HG02884 (cell line): ENCODE data around the gene SLCO4A1.
"Not testable (repeated sequence)": the region's sequence is repeated elsewhere in the genome, so short reads cannot be mapped to it uniquely, and the experiment has no call there.

Experiments used
- ATAC-seq: cut with Tn5 transposase; IDR thresholded peaks from one replicate; pipeline ENCODE4 v1.9.1; 2021; ENCODE audit warnings: mild to moderate bottlenecking, moderate library complexity; ENCODE audit not compliant: unreplicated experiment

SLCO4A1 gene

GRCh38 chr20:62679978-62680589 is 37.8 kb downstream of the SLCO4A1 start:
- ATAC-seq: no peak

GRCh38 chr20:62682912-62683517 is 40.7 kb downstream of the SLCO4A1 start:
- no peak for ATAC-seq

- not testable (repeated sequence) for ATAC-seq
Observed at GRCh38 chr20:62683660-62684322, 41.5 kb downstream of the SLCO4A1 start.

GRCh38 chr20:62684981-62685380 is 42.7 kb downstream of the SLCO4A1 start:
- ATAC-seq: no peak

- no peak for ATAC-seq
Observed at GRCh38 chr20:62685781-62686555, 43.7 kb downstream of the SLCO4A1 start.

GRCh38 chr20:62686869-62687830 is 44.8 kb downstream of the SLCO4A1 start:
- ATAC-seq: no peak

GRCh38 chr20:62688083-62688482 is 45.8 kb downstream of the SLCO4A1 start:
- no peak for ATAC-seq

GRCh38 chr20:62688855-62689460 is 46.7 kb downstream of the SLCO4A1 start:
- ATAC-seq: no peak

- ATAC-seq: no peak
Observed at GRCh38 chr20:62689861-62690260, 47.6 kb downstream of the SLCO4A1 start.

- ATAC-seq: no peak
Observed at GRCh38 chr20:62690261-62690820, 48.0 kb downstream of the SLCO4A1 start.

GRCh38 chr20:62691487-62691886 is 49.2 kb downstream of the SLCO4A1 start:
- ATAC-seq: no peak

- ATAC-seq: no peak
Observed at GRCh38 chr20:62692176-62692575, 49.9 kb downstream of the SLCO4A1 start.

- ATAC-seq: no peak
Observed at GRCh38 chr20:62692801-62693523, 50.7 kb downstream of the SLCO4A1 start.

GRCh38 chr20:62693524-62693922 is 51.2 kb downstream of the SLCO4A1 start:
- no peak for ATAC-seq

- no peak for ATAC-seq
Observed at GRCh38 chr20:62694106-62694505, 51.8 kb downstream of the SLCO4A1 start.

- ATAC-seq: no peak
Observed at GRCh38 chr20:62694868-62695267, 52.6 kb downstream of the SLCO4A1 start.

GRCh38 chr20:62695448-62696414 is 53.4 kb downstream of the SLCO4A1 start:
- no peak for ATAC-seq

- no peak for ATAC-seq
Observed at GRCh38 chr20:62696434-62696957, 54.2 kb downstream of the SLCO4A1 start.
